ENCODE results near the gene IREB2.
"Not testable (repeated sequence)": the region's sequence is repeated elsewhere in the genome, so short reads cannot be mapped to it uniquely, and the experiment has no call there.

GRCh38 chr15:78539464-78540140 is 101.6 kb downstream of the IREB2 start:
- TF ChIP-seq TEAD4 (CRISPR knock-in tag; IDR thresholded peaks at IDR 0.05); CTCF (IDR thresholded peaks at IDR 0.05); ATF2 (CRISPR knock-in tag; IDR thresholded peaks at IDR 0.05; ENCODE audit: borderline replicate concordance, low read depth); CREM (CRISPR knock-in tag; IDR thresholded peaks at IDR 0.05); ZNF416 (CRISPR knock-in tag; IDR thresholded peaks at IDR 0.05); USF2 (CRISPR knock-in tag; IDR thresholded peaks at IDR 0.05); GABPB1 (CRISPR knock-in tag; IDR thresholded peaks at IDR 0.05); ZNF219 (CRISPR knock-in tag; IDR thresholded peaks at IDR 0.05; ENCODE audit: borderline replicate concordance); PRRX2 (CRISPR knock-in tag; IDR thresholded peaks at IDR 0.05); PRDM15 (CRISPR knock-in tag; IDR thresholded peaks at IDR 0.05); ATF1 (CRISPR knock-in tag; IDR thresholded peaks at IDR 0.05); IRF1 (CRISPR knock-in tag; IDR thresholded peaks at IDR 0.05); NR2C2 (CRISPR knock-in tag; IDR thresholded peaks at IDR 0.05): not testable (repeated sequence)

Data from WTC11 (cell line).